ENCODE data around the gene RAB37. TPM values are rescaled to one million over a fixed set of nuclear protein-coding genes. Genes with fewer than 3 reads are reported as not detected.

Gene RAB37
- total and polyA plus RNA-seq, 2 of the 8 experiments (the other 6 are each of a cell fraction or from before 2014, with no cell fraction given), result 5.5 to 6.1 TPM

- Histone ChIP-seq H3K27me3 (replicated peaks in 1 of 4; ENCODE audit: control insufficient read depth in 3 of 4, extremely low read depth in 1 of 4, insufficient read depth in 3 of 4, low read length in 3 of 4) (no peaks in the 10 kb centered on the region), H3K4me3 (ENCODE audit: extremely low read depth in 1 of 4, insufficient read depth in 2 of 4, low read depth in 3 of 4, low read length in 4 of 4) (no peak overlapping the region), H2AK5ac (ENCODE audit: low read depth, low read length) (no peak overlapping the region), H3K56ac (replicated peaks; ENCODE audit: insufficient read length, low read depth, low read length) (no peak overlapping the region), H2BK15ac (ENCODE audit: low read length) (peak overlapping the region; percentile 83; the same call in 1 of the 2 replicates), H2BK12ac (ENCODE audit: low read depth, low read length) (no peak overlapping the region), H4K91ac (replicated peaks; ENCODE audit: insufficient read length, low read length) (no peak overlapping the region), H3K4me2 (ENCODE audit: insufficient read depth in 1 of 2, low read depth in 2 of 2, low read length in 2 of 2) (no peak overlapping the region), H4K5ac (ENCODE audit: insufficient read length, low read depth, low read length) (no peak overlapping the region), H3K14ac (ENCODE audit: insufficient read length) (no peak overlapping the region), H3K36me3 (ENCODE audit: control insufficient read depth in 2 of 4, insufficient read depth in 4 of 4, low read length in 3 of 4) (no peaks in the 10 kb centered on the region; a peak in 1 of 8 replicates), H3K79me1 (ENCODE audit: low read depth, low read length) (peaks cover 15% of the 10 kb centered on the region), H3K18ac (ENCODE audit: extremely low read depth, low read length) (no peak overlapping the region), H4K20me1 (replicated peaks in 1 of 2; ENCODE audit: control insufficient read depth in 1 of 2, insufficient read depth in 2 of 2, low read length in 2 of 2) (peaks cover 5 to 15% of the 10 kb centered on the region in 2 experiments), H4K8ac (ENCODE audit: extremely low read depth, insufficient read depth, low read length) (no peak overlapping the region; the same call in 1 of the 2 replicates), H3K79me2 (ENCODE audit: control insufficient read depth in 1 of 2, insufficient read depth in 2 of 2, low read length in 2 of 2) (no peaks in the 10 kb centered on the region; a peak in 1 of 4 replicates), H3K9me3 (ENCODE audit: insufficient read depth in 2 of 2, low read depth in 1 of 2, low read length in 1 of 2) (no peaks in the 10 kb centered on the region), H2BK120ac (replicated peaks; ENCODE audit: low read depth, low read length) (no peak overlapping the region), H3K27ac (ENCODE audit: low read depth, low read length) (no peak overlapping the region), H2AFZ (ENCODE audit: low read length) (no peak overlapping the region), H2BK20ac (ENCODE audit: low read length) (no peak overlapping the region), H2BK5ac (ENCODE audit: low read depth, low read length) (no peak overlapping the region), H3K23ac (ENCODE audit: insufficient read length) (no peak overlapping the region), H3K9ac (replicated peaks in 1 of 4; ENCODE audit: extremely low read depth in 1 of 4, low read depth in 3 of 4, low read length in 3 of 4) (no peak overlapping the region), H3K4me1 (replicated peaks in 1 of 4; ENCODE audit: control insufficient read depth in 3 of 4, insufficient read depth in 4 of 4, low read length in 3 of 4) (peaks cover 0 to 3% (median 3%) of the 10 kb centered on the region in 4 experiments; a peak in 5 of 7 replicates), H3K23me2 (ENCODE audit: low read depth, low read length) (no peaks in the 10 kb centered on the region), H3K4ac (replicated peaks; ENCODE audit: insufficient read length, low read depth, low read length) (no peak overlapping the region)
- DNase-seq (ENCODE audit: low read depth in 1 of 2, low spot score in 2 of 2) (no peak), FAIRE-seq (no peak)
- 90% methylated on average over 21 of the region's 21 CpGs; no CpG with 5 or more reads in 1 of the 2 experiments for WGBS, 2 experiments (ENCODE audit: extremely low coverage in 1 of 2, insufficient coverage in 1 of 2, insufficient read length in 1 of 2, insufficient replicate concordance in 2 of 2, low coverage in 1 of 2, low lambda C conversion rate in 2 of 2, missing lambda C conversion rate in 1 of 2)
- TF ChIP-seq CTCF (IDR thresholded peaks at IDR 0.05; ENCODE audit: control extremely low read depth in 1 of 3, insufficient read depth in 1 of 3, low read depth in 1 of 3, low read length in 3 of 3), result peak in 1 of 3 experiments; percentile 16; a peak in 2 of 4 replicates
- TF ChIP-seq TCF12 (IDR thresholded peaks at IDR 0.05; ENCODE audit: low read depth, low read length), result no peak
- CTCF ChIA-PET (ENCODE audit: partially characterized antibody), result interaction anchor here (0.6 to 99.6 kb wide), 9 partner anchors 7 to 1054 kb away, joined by 3 to 2981 read pairs (median 7); partner anchors contain the start of genes FDXR, GRIN2C and NHERF1
- POLR2A ChIA-PET (ENCODE audit: partially characterized antibody), result no interaction called here
These were observed 48.3 kb downstream of the RAB37 start for GRCh38 chr17:74785096-74785980.

All from H1 (cell line).